HG02884 (cell line): ENCODE results near the gene NUDCD3.

Source experiments
- ATAC-seq: cut with Tn5 transposase; IDR thresholded peaks from one replicate; pipeline ENCODE4 v1.9.1; 2021; ENCODE audit warnings: mild to moderate bottlenecking, moderate library complexity; ENCODE audit not compliant: unreplicated experiment

The NUDCD3 gene

GRCh38 chr7:44490351-44491200 is at the start of gene NUDCD3:
NUDCD3 (minus strand) TSS chr7:44490658; CDS start chr7:44490600, 58 bp downstream.
- peak; percentile 89 for ATAC-seq

- no peak for ATAC-seq
Observed at GRCh38 chr7:44539669-44540506, 49.4 kb upstream of the NUDCD3 start.

- no peak for ATAC-seq
Observed at GRCh38 chr7:44538798-44539668, 48.6 kb upstream of the NUDCD3 start.

GRCh38 chr7:44538093-44538797 is 47.8 kb upstream of the NUDCD3 start:
- ATAC-seq: no peak

- ATAC-seq: no peak
Observed at GRCh38 chr7:44537442-44537841, 47.0 kb upstream of the NUDCD3 start.

GRCh38 chr7:44536090-44536489 is 45.6 kb upstream of the NUDCD3 start:
- ATAC-seq: no peak

GRCh38 chr7:44535348-44536064 is 45.0 kb upstream of the NUDCD3 start:
- ATAC-seq: no peak

- ATAC-seq: peak; percentile 54
Observed at GRCh38 chr7:44534501-44534900, 44.0 kb upstream of the NUDCD3 start.

GRCh38 chr7:44534087-44534486 is 43.6 kb upstream of the NUDCD3 start:
- no peak for ATAC-seq

GRCh38 chr7:44533301-44534055 is 43.0 kb upstream of the NUDCD3 start:
- ATAC-seq: no peak

- no peak for ATAC-seq
Observed at GRCh38 chr7:44531421-44532380, 41.2 kb upstream of the NUDCD3 start.

GRCh38 chr7:44530990-44531389 is 40.5 kb upstream of the NUDCD3 start:
- ATAC-seq: no peak

- ATAC-seq: no peak
Observed at GRCh38 chr7:44524811-44525388, 34.4 kb upstream of the NUDCD3 start.

- no peak for ATAC-seq
Observed at GRCh38 chr7:44522315-44522714, 31.9 kb upstream of the NUDCD3 start.

- no peak for ATAC-seq
Observed at GRCh38 chr7:44521347-44522095, 31.1 kb upstream of the NUDCD3 start.

- ATAC-seq: no peak
Observed at GRCh38 chr7:44520574-44520973, 30.1 kb upstream of the NUDCD3 start.

- no peak for ATAC-seq
Observed at GRCh38 chr7:44519546-44519945, 29.1 kb upstream of the NUDCD3 start.
